ENCODE data around the gene MRFAP1.

GRCh38 chr4:6618386-6619115 lies 21.9 kb upstream of the MRFAP1 start:
- TF ChIP-seq, protein P1, sequence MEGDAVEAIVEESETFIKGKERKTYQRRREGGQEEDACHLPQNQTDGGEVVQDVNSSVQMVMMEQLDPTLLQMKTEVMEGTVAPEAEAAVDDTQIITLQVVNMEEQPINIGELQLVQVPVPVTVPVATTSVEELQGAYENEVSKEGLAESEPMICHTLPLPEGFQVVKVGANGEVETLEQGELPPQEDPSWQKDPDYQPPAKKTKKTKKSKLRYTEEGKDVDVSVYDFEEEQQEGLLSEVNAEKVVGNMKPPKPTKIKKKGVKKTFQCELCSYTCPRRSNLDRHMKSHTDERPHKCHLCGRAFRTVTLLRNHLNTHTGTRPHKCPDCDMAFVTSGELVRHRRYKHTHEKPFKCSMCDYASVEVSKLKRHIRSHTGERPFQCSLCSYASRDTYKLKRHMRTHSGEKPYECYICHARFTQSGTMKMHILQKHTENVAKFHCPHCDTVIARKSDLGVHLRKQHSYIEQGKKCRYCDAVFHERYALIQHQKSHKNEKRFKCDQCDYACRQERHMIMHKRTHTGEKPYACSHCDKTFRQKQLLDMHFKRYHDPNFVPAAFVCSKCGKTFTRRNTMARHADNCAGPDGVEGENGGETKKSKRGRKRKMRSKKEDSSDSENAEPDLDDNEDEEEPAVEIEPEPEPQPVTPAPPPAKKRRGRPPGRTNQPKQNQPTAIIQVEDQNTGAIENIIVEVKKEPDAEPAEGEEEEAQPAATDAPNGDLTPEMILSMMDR (IDR thresholded peaks at IDR 0.05): no peak
- no peak for TF ChIP-seq EZH2 (IDR thresholded peaks at IDR 0.05; ENCODE audit: borderline replicate concordance, insufficient read depth, low read depth, low read length, poor library complexity, severe bottlenecking)

Data from B cell (primary cell).